Kidney glomerular epithelial cell (primary cell): ENCODE data around the gene SEPTIN5.

ENCODE experiments used
- DNase-seq: peaks from one replicate; lab custom pipeline; 2025; lab: John Stamatoyannopoulos, UW

Gene SEPTIN5

DNA sequence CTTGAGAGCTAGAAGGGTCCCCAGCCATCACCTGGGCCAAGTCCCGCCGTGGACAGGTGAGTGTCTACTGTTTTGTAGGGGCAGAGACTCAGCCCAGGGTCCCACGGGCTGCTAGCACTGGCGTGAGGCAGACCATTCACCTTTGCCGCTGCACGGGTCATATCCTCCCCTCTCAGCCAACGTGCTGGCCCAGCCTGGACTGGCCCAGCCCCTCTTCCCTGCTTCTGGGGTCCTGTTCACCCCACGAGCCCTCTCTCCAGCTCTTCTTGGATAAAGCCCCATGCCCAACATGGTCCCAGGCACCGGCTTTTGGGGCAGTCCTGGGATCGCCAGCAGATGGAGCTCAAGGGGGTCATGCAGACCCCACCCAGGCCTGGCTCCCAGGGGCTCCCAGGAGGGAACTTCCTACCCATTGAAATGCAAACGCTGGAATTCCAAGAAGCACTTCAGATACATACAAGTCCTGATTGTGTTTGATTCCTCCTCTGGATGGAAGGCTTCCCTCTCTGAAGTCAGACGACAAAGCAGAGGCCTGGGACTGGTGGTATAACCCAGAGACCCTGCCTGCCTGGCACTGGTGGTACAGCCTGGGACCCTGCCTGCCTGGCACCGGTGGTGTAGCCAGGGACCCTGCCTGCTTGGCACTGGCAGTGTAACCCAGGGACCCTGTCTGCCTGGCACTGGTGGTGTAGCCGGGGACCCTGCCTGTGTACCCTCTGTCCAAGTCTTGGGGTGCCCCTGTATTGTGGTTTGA lies 8.9 kb upstream of the SEPTIN5 start:
- DNase-seq: no peak

DNA sequence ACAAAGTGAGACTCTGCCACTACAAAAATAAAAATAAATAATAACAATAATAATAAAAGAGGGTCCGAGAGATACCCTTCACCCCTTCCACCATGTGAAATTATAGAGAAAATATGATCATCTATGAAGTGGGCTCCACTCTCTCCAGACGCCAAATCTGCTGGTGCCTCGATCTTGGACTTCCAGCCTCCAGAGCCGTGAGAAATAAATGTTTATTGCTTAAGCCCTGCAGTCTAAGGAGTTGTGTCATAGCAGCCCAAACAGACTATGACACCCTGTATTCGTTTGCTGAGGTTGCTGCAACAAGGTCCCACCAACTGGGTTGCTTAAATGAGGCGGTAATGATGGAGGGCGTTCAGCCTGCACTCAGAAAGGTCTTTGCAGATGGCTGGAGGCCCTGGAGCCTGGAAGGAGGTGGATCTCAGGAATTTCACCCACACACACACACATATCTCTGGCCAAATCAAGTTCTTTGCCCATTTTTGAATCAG lies 7.6 kb upstream of the SEPTIN5 start:
- no peak for DNase-seq

DNA sequence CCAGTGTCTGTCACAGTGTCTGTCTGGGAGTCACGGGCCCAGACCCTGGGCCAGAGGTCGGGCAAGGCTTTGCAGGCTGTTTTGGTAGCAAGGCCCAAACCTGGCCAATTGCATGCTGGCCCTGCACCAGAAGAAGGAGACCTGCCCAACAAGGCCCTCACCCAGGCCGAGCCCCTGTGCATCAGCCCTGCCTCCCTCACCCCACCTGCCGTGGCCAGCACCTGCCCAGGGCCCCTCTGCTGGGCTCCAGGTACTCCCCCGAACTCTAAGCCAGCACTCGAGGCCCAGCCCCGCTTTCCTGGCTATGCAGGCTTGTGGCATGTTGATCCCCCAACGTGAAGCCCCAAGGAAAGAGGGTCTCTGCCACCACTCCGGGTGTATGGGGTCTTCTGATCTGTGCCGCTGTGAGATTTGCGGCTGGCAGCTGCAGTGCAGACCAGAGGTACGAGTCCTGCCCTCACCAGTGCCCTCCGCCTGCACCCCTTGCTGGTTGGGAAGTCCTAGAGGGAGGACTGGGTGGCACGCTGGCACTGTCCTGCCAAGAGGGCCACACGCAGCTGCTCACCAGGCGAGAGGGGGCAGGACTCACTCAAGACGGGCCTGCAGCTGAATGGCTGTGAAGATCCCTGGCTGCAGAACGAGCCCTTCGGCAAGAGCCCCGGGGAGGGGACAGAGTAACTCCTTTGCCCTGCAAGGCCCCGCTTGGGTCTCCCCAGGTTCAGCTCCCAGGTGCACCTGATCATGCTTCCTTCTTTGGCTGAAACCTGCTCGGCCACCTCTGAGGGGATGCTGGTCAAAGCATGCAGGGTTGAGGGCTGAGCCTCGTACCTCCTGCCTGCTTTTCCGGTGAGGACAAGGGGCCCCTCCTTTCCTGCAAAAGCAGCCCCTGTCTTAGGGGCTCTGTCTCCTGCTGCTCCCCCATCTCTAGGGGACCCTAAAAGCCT lies 6.7 kb upstream of the SEPTIN5 start:
- no peak for DNase-seq

DNA sequence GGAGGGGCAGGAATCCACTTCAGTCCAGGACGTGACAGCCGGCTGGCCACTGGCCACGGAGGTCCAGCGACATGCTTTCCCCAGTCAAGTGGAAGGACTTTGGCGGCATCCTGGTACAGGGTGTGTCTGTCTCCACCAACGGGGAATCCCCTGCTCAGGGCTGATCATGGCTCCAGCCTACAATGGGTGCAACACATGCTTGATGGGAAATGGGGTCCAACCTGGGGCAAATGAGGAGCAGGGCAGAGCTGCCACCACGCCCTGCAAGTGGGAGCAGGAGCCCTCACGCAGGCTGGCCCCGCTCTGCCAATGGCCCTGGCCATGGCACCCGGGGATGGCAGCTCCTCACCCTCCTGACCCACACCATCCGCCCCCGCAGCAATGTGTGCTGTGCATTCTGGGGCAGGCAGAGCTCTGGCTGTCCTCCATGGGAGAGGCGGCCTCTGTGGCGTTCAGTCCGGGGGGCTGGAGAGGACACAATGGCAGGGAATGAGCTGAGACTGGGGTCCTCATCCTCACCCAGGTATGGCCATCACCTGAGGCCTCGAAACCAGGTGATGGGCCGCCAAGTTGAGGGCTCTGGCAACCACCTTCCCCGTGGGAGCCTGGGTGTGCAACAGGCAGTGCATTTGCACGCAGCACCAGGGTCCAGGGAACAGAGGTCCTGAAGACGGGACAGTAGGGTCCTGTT lies 5.8 kb upstream of the SEPTIN5 start:
- no peak for DNase-seq

DNA sequence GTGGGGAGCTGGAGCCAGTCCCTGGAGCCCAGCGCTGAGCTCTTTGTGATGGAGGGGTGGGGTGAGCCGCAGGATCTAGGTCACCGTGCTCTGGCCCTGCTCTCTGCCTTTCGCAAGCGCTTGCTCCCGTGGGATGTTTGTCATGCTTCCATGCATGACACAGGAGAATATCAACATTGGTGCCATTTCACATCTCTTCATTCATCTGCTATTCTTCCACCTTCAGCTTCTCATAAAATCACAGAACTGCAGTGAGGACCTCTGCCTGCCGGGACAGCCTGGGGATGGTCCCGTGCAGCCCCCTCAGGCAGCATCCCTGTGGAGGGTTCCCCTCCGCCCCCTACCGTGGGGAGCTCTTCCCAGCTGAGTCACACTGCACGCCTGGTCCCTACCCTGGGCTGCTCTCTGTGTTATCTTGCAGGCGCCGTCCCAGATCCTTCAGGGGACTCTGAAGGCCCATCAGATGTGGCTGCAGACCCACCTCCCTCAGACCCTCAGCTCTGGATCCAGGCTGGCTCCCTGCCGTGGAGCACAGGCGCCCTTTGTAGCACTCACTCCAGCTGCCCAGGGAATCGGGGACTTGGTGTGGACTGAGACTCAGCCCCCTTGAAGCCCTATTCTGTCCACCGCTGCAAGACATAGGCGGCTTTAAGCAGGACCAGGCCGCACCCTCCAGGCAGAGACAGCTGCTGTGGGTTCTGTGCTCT lies 5.1 kb upstream of the SEPTIN5 start:
- DNase-seq: no peak

DNA sequence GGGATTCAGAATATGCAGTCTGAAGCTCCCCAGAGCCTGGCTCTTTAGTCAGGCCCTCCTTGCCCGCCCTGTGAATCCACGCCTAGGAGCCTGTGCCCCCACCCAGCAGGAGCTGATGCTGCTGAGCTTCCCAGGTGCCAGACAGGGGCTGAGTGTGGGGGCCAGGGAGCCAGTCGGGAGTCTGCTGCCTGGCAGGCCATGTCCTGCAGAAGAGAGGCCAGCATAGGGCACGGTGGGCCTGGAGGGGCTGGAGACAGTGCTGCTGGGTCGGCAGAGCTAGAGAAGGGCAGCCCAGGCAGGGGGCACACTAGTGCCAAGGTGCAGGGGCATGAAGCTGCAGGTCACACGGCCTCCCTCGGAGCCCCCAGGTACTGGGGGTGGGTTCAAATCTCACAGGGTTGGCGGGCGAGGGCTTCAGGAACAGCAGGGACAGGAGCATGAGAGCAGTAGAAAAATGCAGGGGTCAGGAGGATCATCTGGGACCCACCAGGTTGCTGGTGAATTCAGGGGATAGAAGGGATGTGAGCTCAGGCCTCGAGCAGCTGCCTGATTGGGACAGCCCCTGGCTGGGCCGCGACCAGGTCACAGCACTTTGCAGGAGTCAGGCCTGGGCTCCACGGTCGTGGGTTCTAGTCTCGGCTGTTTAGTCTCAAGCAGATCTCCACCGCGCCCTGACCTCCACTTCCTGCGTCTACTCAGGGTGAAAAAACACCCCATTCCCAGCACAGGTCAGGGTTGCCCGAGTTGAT lies 4.1 kb upstream of the SEPTIN5 start:
- DNase-seq: no peak

DNA sequence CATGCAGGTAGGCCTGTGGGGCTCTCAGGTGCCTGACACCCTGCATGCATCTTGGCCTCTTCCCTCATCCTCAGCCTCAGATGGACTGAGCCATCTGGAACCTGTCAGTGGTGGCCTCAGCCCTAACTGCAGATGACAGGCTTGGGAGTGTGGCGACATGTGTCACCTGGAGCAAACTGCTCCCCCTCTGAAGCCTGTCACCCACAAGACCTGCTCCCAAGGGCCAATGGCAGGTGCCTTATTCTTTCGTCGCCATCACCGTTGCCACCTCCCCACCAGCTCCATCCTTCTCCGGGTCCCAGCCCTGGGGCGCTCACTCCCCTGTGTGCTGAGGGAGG lies 3.6 kb upstream of the SEPTIN5 start:
- no peak for DNase-seq

DNA sequence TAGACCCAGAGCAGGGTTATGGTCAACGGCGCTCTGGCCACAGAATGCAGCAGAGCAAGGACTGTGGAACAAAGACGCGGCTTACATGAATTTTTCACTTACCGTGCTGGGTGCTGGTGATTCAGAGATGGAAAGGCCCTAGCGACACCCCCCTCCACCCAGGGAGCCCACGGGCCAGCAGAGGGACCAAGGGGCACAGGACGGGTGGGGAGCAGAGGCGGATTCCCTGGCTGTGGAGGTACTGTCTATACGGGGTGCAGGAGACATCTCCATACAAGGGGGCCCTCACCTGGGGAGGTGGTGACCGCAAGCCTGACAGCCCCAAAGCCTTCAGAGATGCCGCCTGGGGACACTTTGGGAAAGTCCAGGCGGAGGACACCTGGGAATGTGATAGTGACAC lies 1.1 kb upstream of the SEPTIN5 start:
- DNase-seq: no peak

DNA sequence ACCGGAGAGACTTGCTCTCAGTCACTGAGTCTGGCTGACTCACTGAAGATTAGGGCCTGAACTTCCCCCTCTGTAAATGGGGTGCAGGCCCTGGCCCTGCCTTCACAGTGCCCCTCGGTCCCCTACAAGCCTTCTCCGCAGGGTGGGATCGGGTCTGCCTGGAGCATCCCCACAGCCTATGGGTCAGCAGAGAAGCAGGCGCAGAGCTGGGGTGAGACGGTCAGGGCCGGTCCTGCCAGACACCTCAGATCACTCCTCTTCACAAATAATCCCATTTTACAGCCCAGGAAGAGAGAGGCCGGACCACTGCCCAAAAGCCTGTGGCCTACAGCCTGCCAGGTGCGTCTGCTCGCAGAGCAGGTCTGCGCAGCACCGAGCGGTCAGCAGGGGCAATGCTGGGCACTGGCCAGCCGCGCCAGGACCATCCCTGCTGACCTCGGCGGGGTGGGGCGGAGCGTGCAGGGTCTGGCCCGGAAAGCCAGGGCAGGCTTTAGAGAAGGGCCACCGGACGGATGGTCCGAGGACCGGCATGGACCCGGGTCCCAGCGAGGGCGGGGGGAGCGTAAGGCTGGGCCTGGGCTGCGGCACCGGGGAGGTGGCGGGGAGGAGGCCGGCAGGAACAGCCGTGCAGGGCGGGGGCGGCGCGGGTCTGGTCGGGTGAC lies 522 bp upstream of the SEPTIN5 start:
- no peak for DNase-seq

DNA sequence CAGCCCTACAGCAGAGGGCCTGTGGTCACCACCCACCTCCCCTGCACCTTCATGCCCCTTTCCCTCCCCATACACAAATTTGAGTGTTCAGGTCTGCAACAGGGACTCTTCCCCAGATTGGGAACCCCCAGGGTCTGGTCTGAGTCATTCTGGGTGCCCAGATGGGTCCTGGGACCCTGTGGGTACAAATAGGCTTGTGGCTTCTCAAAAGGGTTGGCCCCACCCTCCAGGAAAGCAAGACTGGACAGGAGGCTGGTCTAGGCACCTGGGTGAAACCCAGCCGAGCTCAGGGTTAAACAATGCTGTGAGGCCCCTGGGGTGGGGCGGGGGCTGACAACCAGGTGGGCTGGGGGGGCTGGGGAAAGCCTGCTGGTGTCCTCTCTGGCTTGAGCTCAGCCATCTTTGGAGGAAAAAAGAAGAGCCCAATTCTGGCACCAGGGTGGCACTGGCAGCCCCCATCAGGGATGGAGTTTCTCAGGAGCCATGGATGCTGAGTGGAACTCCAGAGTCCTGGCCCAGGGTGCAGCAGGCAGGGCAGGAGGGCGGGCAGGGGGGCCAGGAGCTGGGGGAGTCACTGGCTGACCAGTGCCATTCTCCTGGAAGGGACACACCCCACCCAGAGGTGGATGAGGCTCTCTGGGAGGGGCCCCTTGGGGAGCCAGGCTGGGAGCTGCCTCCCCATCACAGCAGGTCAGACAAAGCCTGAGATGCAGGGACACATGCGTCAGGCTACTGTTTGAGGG lies 1.1 kb downstream of the SEPTIN5 start:
- no peak for DNase-seq

DNA sequence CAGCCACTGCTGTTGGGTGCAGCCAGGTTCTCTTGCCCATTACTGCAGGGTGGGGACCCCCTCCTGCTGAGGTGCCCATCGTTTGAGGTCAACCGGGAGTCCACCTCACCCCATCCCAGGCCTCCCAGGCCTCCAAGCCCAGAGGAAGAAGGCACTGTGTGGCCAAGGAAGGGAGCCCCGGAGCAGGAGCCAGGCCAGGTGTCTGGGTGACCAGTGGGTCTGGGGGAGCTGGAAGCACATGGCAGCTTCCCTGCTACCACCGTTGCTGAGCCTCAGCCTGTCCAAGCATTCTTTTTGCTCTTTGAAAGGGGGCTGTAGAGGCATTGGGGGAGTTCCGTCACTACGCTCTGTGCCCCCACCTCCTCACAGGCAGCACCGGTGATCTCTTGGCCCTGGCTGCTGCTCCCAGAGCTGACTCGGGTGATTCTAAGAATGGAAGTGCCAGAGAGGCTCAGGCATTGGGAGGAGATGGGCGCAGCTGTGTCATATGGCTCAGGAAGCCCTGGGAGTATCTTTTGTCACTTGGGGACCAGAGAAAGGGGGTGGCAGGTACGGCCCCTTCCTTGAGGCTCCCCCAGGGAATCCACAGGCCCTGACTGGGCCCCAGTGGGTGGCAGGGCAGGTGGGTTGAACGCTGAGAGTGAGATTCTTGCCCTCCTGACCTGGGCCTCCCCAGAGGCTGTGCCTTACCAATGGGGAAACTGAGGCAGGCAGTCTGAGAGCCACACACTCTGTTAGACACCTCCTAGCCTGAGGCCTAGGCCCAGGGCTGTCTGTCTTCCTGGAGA lies 1.9 kb downstream of the SEPTIN5 start:
- DNase-seq: no peak

DNA sequence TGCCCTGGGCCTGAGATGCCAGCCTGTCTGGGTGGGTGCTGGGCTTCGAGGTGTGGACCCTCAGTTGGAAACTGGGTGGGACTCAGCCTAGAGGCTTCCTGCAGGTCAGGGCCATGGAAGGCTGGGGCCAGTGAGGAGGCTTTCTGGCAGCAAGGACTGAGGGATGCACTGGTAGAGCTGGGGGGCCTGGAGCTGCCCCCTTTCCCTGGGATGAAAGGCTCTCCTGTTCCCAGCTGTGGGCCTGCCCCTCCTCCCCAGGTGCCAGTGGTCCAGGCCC lies 2.5 kb downstream of the SEPTIN5 start:
- no peak for DNase-seq

DNA sequence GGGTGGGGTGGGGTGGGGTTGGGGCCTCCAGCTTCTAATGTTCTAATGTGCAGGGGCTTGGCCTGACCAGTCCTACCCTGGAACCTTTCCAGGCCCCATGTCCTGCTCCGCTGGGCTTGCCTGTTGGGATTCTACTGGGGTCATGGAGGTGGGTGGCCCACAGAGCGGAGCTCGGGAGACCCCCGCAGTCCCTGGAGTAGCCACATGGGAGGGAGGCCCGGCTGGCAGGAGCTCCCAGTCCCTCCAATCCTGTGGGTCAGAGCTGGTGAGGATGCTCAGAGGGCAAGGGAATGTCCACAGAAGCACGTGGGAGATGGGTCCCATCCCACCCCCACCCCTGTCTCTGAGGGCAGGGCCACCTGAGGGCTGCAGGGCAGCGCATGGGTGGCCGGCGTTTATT lies 2.9 kb downstream of the SEPTIN5 start:
- no peak for DNase-seq

DNA sequence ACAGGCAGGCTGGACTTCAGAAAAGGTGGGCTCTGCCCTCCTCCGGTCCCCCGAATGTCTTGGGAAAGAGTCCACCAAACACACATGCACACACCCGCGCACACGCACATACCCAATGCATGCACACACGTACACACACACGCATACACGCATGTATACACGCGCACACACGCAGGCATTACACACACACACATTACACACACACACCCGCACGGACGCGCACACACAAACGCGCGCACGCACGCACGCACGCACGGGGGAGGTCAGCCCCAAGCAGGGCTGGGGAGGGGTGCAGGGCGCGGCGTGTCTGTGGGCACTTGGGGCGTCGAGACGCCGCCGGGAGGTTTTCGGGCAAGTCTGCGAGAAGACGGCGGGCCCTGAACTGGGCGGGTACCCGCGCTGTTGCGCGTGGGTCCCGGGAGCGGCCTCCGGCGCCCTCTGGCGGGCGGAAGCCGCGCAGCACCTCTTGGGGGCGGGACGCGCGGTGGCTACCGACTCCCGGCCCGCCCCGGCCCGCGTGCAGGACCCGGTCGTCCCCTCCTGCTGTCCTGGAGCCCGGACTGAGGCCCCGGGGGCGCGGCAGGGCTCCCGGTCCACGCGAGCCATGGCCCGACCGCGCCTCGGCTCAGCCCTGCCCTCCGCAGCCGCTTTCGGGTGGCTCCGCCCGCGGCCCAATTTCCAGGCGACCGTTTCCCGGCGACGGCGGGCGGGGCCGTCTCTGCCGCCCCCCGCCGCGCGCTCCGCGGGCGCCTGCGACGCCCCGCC lies 3.6 kb downstream of the SEPTIN5 start:
- DNase-seq: peak; percentile 29

DNA sequence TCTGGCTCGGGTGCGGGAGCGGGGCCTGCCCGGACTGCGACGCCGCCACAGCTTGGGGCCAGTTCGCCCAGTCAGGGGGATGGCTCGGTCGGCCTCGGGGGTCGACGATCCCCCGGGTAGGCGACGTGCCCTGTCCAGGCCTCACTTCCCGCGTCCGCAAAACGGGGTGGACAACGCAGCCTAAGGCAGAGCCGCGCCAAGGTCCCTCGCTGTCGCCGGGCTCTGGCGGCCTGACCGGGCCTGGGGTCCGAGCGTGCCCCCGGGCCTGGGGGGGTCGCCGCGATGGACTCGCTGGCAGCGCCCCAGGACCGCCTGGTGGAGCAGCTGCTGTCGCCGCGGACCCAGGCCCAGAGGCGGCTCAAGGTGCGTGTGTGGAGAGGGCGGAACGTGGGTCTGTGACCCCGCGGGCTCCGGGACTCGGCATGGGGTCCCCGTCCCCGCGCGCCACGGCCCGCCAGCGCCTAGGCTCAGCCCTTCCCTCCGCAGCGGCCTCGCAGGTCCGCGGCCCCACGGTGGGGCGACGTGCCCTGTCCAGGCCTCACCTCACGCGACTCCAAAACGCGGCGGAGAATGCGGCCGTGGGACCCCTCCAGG lies 4.2 kb downstream of the SEPTIN5 start:
- DNase-seq: no peak

DNA sequence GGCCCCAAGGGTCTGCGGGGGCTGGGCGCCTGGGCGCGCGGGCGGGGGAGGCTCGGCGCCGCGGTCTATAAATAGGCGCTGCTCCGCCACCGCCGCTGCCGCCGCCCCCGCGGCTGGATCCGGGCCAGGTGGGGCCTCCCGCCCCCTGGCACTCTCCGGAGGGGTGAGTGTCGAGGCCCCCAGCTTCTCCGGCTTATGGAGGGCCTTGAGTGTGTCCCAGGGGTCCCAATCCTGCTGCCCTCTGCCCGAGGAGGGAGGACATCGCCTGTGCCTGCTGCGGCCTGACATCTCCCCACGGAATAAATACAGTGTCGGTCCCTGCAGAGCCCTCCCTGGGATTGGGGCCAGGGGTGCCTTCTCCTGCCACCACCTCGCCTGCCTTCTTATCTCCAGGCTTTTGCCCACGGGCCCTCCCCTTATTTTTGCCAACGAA lies 4.8 kb downstream of the SEPTIN5 start:
- DNase-seq: no peak

DNA sequence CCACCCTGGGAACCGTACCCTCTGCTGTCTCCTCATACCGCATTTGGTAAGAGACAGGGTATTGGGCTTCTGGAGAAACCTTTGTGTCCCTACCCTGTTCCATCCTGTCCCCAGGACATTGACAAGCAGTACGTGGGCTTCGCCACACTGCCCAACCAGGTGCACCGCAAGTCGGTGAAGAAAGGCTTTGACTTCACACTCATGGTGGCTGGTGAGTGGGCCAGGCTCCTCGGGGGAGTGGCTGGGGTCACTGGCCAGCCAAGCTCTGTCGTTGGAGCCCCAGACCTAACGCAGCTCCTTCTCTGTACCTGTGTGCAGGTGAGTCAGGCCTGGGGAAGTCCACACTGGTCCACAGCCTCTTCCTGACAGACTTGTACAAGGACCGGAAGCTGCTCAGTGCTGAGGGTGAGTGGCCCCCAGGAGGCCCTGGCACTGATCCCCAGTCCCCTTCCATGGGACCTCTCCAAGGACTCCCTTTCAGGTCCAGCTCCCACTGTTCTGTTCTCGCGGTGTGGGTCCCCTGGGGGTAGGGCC lies 5.3 kb downstream of the SEPTIN5 start:
- DNase-seq: no peak
